AG09309 (cell line): Measurements from ENCODE around the gene ZNF823.

Source experiments
- DNase-seq: peaks from one replicate; pipeline ENCODE4 v3.0.0-alpha.2; 2010; ENCODE audit warnings: low read depth
- H3K4me3 ChIP-seq: 2 replicates; pipeline ENCODE4 v1.5.1; 2011; ENCODE audit warnings: mild to moderate bottlenecking, low read depth, low read length, moderate library complexity; ENCODE audit not compliant: control insufficient read depth
- TF ChIP-seq, protein P1 (sequence below): IDR thresholded peaks from 2 replicates; pipeline ENCODE4 v1.5.1; 2011; ENCODE audit warnings: mild to moderate bottlenecking, low read depth, low read length, inconsistent platforms; ENCODE audit not compliant: insufficient read depth, control insufficient read depth; ENCODE audit errors: missing control alignments

ZNF823 gene

DNA sequence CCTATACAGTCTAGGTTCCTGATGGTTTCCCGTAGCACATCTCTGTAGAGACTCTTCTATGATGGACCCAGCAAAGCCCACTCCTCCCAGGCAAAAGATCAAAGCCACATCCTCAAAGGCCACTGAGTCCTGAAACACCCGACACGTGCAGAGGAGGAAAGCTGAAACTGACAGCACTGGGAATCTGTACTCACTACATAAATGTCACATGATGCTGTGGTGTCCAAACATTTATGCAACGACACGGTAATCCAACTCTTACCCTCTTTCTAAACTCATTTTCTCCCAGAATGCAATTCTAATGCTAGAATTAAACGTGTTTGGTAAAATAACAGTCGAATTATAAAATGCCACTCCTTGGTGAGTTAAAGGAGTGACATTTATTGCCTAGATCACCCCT lies 21.1 kb upstream of the ZNF823 start:
- no peak for DNase-seq
- TF ChIP-seq, protein P1, sequence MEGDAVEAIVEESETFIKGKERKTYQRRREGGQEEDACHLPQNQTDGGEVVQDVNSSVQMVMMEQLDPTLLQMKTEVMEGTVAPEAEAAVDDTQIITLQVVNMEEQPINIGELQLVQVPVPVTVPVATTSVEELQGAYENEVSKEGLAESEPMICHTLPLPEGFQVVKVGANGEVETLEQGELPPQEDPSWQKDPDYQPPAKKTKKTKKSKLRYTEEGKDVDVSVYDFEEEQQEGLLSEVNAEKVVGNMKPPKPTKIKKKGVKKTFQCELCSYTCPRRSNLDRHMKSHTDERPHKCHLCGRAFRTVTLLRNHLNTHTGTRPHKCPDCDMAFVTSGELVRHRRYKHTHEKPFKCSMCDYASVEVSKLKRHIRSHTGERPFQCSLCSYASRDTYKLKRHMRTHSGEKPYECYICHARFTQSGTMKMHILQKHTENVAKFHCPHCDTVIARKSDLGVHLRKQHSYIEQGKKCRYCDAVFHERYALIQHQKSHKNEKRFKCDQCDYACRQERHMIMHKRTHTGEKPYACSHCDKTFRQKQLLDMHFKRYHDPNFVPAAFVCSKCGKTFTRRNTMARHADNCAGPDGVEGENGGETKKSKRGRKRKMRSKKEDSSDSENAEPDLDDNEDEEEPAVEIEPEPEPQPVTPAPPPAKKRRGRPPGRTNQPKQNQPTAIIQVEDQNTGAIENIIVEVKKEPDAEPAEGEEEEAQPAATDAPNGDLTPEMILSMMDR, result no peak
- H3K4me3 ChIP-seq, result no peak overlapping the region

DNA sequence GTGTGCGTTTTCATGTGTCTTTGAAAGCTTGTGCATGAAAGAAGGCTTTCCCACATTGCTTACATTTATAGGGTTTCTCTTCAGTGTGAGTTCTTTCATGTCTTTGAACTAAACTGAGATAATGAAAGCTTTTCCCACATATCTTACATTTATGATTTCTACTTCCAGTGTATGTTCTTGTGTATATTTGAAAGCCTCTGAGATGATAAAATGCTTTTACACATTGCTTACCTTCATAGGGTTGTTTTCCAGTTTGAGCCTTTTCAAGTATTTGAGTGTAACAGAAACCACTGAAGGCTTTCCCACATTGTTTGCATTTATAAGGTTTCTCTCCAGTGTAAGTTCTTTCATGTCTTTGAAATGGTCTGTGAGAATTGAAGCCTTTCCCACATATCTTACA lies 18.2 kb upstream of the ZNF823 start:
- no peak overlapping the region for H3K4me3 ChIP-seq
- TF ChIP-seq, protein P1, result no peak
- DNase-seq, result no peak

DNA sequence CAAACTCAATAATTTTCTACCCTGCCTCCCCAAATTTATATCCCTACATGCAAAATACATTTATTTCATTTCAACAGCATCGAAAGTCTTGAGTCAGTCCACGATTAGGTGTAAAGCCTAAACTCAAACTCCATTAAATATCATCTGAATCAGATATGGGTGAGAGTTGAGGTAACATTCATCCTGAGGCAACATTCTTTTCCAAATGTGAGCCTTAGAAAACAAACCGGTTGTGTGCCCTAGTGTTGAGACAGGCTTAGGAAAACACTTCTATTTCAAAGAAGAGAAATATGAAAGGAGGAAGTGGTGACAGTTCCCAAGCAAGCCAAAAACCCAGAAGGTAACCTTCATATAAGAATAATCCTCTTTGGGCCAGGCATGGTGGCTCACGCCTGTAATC lies 15.9 kb upstream of the ZNF823 start:
- H3K4me3 ChIP-seq, result no peak overlapping the region
- TF ChIP-seq, protein P1, result no peak

DNA sequence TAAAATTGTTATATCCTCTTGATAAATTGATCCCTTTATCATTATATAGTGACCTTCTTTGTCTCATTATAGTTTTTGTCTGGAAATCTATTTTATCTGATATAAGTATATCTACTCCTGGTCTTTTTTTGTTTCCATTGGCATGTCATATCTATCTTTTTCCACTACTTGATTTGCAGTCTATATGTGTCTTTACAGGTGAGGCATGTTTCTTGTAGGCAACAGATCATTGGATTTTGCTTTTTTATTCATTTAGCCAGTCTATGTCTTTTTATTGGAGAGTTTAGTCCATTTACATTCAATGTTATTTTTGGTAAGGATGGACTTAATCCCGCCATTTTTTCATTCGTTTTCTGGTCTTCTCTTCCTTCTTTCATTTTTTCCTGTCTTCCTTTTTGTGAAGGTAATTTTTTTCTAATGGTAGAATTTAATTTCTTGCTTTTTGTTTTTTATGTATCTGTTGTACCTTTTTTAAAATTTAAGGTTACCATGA lies 13.5 kb upstream of the ZNF823 start:
- TF ChIP-seq, protein P1, result no peak
- DNase-seq, result no peak
- no peak overlapping the region for H3K4me3 ChIP-seq

More for the DNA sequence above, 15.9 kb upstream of the ZNF823 start:
- DNase-seq, result no peak

DNA sequence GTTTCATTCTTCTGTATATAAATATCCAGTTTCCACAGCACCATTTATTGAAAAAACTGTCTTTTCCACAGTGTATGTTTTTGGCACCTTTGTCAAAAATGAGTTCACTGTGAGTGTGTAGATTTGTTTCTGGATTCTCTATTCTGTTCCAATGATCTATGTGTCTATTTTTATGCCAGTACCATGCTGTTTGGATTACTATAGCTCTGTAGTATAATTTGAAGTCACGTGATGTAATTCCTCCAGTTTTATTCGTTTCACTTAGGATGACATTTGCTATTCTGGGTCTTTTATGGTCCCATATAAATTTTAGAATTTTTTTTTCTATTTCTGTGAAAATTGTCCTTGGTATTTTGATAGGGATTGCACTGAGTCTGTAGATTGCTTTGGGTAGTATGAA lies 11.0 kb upstream of the ZNF823 start:
- no peak for DNase-seq
- TF ChIP-seq, protein P1, result no peak
- H3K4me3 ChIP-seq, result no peak overlapping the region

DNA sequence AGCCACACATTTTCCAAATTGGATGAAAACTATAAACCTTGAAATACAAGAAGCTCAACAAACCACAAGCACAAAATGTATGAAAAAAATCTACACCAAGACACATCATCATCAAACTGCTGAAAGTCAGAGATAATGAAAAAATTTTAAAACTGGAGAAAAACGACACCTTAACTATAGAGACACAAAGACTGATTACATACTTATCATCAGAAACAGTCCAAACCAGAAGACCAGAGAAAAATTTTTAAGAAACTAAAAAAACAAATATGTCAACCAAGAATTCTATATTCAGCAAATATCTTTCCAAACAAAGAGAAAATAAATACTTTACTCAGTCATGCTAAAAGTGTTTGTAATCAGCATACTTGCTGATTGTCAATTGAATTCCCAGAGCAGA lies 8.5 kb upstream of the ZNF823 start:
- no peak for DNase-seq
- TF ChIP-seq, protein P1, result no peak
- H3K4me3 ChIP-seq, result no peak overlapping the region

DNA sequence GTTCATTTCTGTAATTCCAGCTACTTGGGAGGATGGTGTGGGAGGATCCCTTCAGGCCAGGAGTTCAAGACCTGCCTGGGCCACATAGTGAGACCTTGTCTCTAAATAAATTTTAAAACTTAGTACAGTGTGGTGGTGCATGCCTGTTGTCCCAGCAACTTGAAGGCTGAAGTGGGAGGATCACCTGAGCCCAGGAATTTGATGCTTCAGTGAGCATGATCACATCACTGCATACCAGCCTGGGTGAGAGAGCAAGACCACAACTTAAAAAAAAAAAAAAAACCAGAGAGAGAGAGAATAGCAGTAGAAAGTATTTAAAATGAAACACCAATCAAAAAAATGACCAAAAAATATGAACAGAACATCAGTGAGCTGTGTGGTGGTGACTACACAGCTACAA lies 7.1 kb upstream of the ZNF823 start:
- TF ChIP-seq, protein P1, result no peak
- no peak for DNase-seq
- no peak overlapping the region for H3K4me3 ChIP-seq
